IPS DF 6.9 (cell line): ENCODE results near the gene TRIM2.

ENCODE experiments used
- DNase-seq: peaks from one replicate; pipeline ENCODE4 v3.0.0-alpha.2; 2013; ENCODE audit warnings: low read depth, low spot score
- H3K27ac ChIP-seq: one replicate; pipeline ENCODE4 v1.5.1; 2013; ENCODE audit warnings: low read length, control low read depth
- H3K27me3 ChIP-seq: 2 replicates; pipeline ENCODE4 v1.6.1; 2013; ENCODE audit warnings: mild to moderate bottlenecking, low read length; ENCODE audit not compliant: control insufficient read depth, insufficient read depth
- H3K36me3 ChIP-seq: 2 replicates; pipeline ENCODE4 v1.6.1; 2013; ENCODE audit warnings: low read length; ENCODE audit not compliant: control insufficient read depth, insufficient read depth
- H3K4me1 ChIP-seq: 2 replicates; pipeline ENCODE4 v1.6.1; 2013; ENCODE audit warnings: low read length; ENCODE audit not compliant: control insufficient read depth, insufficient read depth
- H3K4me3 ChIP-seq: 2 replicates; pipeline ENCODE4 v1.5.1; 2013; ENCODE audit warnings: mild to moderate bottlenecking, low read length
- H3K9me3 ChIP-seq: 2 replicates; pipeline ENCODE4 v1.6.1; 2013; ENCODE audit warnings: low read length, inconsistent platforms; ENCODE audit not compliant: control insufficient read depth, insufficient read depth
- whole genome bisulfite sequencing: extraction: QIAGEN DNeasy Blood & Tissue Kit; methylation state at CpG from one replicate; pipeline ENCODE4 v1.1.7; 2013; ENCODE audit warnings: mixed read lengths, missing lambda C conversion rate; ENCODE audit not compliant: insufficient read length, insufficient coverage; 5-methylcytosine and 5-hydroxymethylcytosine counted together

TRIM2 gene

DNA sequence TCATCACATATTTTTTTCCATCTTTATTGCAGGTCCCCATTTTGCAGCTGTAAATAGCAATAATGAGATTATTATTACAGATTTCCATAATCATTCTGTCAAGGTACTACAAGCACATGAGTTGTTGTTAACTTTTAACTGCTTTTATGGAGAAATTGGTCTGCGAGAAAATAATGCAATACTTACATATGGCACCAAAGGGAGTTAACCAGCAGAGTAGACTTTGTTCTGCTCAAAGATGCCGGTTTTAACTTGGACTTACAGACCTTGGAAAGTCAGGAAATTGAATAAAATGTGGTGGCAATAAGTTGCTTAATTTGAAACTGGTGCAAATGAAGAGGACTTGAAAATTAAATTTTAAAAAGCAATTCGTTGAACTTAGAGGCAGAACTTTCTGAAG, 119.8 kb downstream of the TRIM2 start:
- no CpG with 5 or more reads among the region's 3 CpGs for WGBS
- Histone ChIP-seq H3K9me3 (no peaks in the 10 kb centered on the region), H3K27me3 (no peaks in the 10 kb centered on the region), H3K4me1 (no peaks in the 10 kb centered on the region), H3K36me3 (no peaks in the 10 kb centered on the region), H3K27ac (no peak overlapping the region), H3K4me3 (no peak overlapping the region)
- no peak for DNase-seq

DNA sequence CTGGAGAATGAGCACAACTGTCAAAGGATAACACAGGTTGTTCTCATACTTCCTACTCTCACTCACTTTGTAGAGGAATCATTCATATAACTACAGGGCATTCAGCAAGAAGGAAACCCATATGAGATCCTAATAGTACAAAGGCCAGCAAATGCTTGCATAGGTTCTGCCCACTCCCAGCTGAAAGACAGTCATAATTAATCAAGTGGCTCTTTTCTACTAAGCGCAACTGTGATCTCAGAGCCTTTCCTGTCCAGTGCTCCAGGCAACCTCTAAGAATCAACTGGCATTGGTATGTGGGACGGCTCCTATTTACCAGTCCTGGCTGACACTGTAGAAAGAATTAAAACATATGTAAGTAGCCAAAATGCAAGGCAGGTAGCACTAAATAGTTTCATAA, 121.3 kb downstream of the TRIM2 start:
- H3K27me3 ChIP-seq, result no peaks in the 10 kb centered on the region
- no peak overlapping the region for H3K4me3 ChIP-seq
- H3K27ac ChIP-seq, result no peak overlapping the region
- H3K4me1 ChIP-seq, result no peaks in the 10 kb centered on the region
- no peaks in the 10 kb centered on the region for H3K36me3 ChIP-seq
- no peaks in the 10 kb centered on the region for H3K9me3 ChIP-seq
- WGBS, result no CpG with 5 or more reads among the region's 2 CpGs
- DNase-seq, result no peak

DNA sequence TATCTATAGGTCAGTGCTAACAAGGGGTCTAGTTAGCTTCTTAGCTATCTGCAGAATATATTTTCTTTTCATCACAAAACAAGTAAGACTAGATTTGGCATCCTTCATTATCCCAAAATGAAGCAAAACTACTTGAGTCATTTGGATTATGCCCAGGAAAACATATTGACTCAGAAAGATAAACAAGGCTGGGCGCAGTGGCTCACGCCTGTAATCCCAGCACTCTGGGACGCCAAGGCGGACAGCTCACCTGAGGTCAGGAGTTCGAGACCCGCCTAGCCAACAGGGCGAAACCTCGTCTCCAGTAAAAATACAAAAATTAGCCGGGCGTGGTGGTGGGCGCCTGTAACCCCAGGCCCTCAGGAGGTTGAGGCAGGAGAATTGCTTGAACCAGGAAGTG, 122.3 kb downstream of the TRIM2 start:
- H3K27ac ChIP-seq, result no peak overlapping the region
- DNase-seq, result no peak
- no CpG with 5 or more reads among the region's 11 CpGs for WGBS
- no peaks in the 10 kb centered on the region for H3K4me1 ChIP-seq
- no peaks in the 10 kb centered on the region for H3K27me3 ChIP-seq
- H3K4me3 ChIP-seq, result no peak overlapping the region
- no peaks in the 10 kb centered on the region for H3K36me3 ChIP-seq
- H3K9me3 ChIP-seq, result no peaks in the 10 kb centered on the region

DNA sequence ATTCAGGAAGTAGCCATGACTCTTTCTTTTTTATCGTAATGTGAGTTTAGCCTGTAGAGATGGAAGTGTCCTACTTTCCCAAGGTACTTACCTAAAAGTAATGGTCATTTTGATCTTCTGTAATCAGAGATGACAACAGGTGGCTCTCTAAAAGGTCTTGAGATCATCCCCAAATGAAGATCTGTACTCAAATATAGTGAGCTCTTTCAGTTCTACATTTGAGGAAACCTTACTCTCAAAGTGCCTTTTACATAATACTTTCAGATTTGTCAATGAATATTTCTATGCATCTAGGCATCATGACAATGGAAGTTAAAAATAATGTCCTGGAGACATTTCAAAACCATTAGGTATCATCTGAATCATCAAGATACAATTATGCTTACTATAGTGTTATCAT, 123.0 kb downstream of the TRIM2 start:
- H3K9me3 ChIP-seq, result no peaks in the 10 kb centered on the region
- H3K27me3 ChIP-seq, result no peaks in the 10 kb centered on the region
- no peaks in the 10 kb centered on the region for H3K4me1 ChIP-seq
- no peak overlapping the region for H3K4me3 ChIP-seq
- no peak for DNase-seq
- no peak overlapping the region for H3K27ac ChIP-seq
- WGBS, result no CpG with 5 or more reads among the region's 1 CpG
- H3K36me3 ChIP-seq, result no peaks in the 10 kb centered on the region; the same call in 1 of the 2 replicates

DNA sequence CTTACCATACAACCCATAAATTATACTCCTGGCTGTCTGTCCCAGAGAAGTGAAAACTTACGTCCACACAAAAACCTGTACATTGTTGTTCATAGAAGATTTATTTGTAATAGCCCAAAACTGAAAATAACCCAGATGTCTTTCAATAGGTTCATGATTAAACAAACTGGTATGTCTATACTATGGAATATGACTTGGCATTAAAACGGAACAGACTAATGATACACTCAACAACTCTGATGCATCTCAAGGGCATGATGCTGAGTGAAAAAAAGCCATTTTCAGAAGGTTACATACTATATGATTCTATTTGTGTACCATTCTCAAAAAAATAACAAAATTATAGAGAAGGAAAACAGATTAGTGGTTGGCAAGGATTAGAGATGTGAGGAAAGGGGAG, 128.7 kb downstream of the TRIM2 start:
- H3K27ac ChIP-seq, result no peak overlapping the region
- no peaks in the 10 kb centered on the region; the same call in 1 of the 2 replicates for H3K36me3 ChIP-seq
- no peaks in the 10 kb centered on the region for H3K4me1 ChIP-seq
- DNase-seq, result no peak
- no peak overlapping the region for H3K4me3 ChIP-seq
- no peaks in the 10 kb centered on the region for H3K27me3 ChIP-seq
- H3K9me3 ChIP-seq, result no peaks in the 10 kb centered on the region
- no CpG with 5 or more reads among the region's 2 CpGs for WGBS

DNA sequence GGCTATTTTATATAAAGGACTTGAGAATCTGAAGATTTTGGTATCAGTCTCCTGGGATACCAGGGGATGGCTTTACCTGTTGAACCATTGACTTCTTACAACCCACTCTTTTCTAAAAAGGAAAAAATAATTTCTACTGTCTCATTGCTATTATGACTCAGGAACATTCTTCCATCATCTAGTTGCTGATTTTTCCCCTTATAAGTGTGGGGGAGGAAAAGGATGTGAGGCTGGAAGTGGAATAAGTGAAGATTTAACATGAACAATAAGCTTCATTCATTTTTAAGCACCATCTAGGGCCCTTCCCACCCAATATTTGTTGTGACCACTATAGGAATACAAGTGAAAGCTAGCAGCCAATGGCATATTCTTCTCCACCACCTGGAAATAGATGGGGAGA, 129.6 kb downstream of the TRIM2 start:
- Histone ChIP-seq H3K9me3 (no peaks in the 10 kb centered on the region), H3K27me3 (no peaks in the 10 kb centered on the region), H3K4me3 (no peak overlapping the region), H3K36me3 (no peaks in the 10 kb centered on the region; the same call in 1 of the 2 replicates), H3K4me1 (no peaks in the 10 kb centered on the region), H3K27ac (no peak overlapping the region)
- no peak for DNase-seq

DNA sequence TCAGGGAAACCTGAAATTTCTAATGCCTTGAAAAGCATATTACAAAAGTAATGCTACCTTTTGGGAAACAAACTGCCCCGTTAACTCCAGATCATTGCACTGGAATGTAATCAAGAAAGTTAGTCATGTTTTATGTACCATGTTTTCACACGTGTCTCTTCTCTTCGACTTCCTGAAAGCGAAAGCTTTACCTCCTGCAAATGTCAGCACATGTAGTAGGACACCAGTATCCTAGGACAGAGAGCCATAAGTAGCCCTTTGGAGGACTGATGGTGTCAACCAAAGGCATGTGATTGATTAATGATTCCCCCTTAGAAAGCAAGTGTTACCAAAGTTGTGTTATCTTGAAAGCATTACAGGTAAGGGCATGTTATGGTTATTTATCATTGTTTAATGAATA, 131.4 kb downstream of the TRIM2 start:
- H3K36me3 ChIP-seq, result no peaks in the 10 kb centered on the region; the same call in 1 of the 2 replicates
- no peaks in the 10 kb centered on the region for H3K4me1 ChIP-seq
- H3K27me3 ChIP-seq, result no peaks in the 10 kb centered on the region
- no peaks in the 10 kb centered on the region for H3K9me3 ChIP-seq
- no CpG with 5 or more reads among the region's 4 CpGs for WGBS
- no peak overlapping the region for H3K27ac ChIP-seq
- DNase-seq, result no peak
- H3K4me3 ChIP-seq, result no peak overlapping the region

DNA sequence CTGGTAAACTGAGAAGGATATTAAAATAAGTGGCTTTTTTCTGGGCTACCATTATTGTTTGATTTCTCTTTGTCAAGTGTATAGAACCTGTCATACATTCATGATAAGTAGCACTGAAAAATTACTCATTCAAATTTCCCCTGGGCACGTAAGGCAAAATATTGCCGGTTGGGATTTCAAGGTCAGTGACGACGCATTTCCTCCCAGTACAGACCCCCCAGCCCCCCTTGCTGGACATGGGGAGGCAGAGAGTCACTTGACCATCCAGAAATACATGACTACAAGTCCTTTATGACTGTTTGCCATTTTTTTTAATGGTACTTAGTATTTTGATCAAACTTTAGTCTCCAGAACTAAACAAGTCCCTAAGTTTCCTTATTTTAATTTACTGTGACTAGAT, 133.4 kb downstream of the TRIM2 start:
- H3K4me1 ChIP-seq, result no peaks in the 10 kb centered on the region
- DNase-seq, result no peak
- WGBS, result no CpG with 5 or more reads among the region's 4 CpGs
- no peak overlapping the region for H3K27ac ChIP-seq
- H3K9me3 ChIP-seq, result no peaks in the 10 kb centered on the region
- H3K36me3 ChIP-seq, result no peaks in the 10 kb centered on the region; the same call in 1 of the 2 replicates
- H3K27me3 ChIP-seq, result no peaks in the 10 kb centered on the region
- no peak overlapping the region for H3K4me3 ChIP-seq

DNA sequence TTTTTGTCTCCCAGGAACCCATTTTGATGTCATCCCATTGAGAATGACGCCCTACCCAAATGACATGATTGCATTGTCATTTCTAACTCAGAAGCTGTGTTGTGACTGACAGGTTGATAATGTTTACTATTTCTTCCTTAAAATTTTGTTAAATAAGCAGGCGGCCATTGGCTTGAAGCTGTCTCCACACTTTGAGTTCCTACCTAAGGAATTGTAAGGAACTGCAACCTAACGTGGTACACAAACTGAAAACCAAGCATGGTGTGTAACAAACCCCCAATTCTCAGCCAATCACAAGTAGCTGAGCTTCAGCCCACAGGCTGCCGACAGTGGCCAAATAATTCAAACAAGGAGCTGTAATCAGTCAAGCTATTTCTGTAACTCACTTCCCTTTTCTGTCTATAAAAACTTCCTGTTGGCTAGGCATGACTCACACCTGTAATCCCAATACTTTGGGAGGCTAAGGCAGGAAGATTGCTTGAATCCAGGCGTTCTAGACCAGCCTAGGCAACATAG, 137.4 kb downstream of the TRIM2 start:
- H3K36me3 ChIP-seq, result no peaks in the 10 kb centered on the region
- H3K27ac ChIP-seq, result no peak overlapping the region
- WGBS, result no CpG with 5 or more reads among the region's 5 CpGs
- H3K4me1 ChIP-seq, result no peaks in the 10 kb centered on the region
- H3K9me3 ChIP-seq, result no peaks in the 10 kb centered on the region
- no peak for DNase-seq
- no peaks in the 10 kb centered on the region for H3K27me3 ChIP-seq
- H3K4me3 ChIP-seq, result no peak overlapping the region

DNA sequence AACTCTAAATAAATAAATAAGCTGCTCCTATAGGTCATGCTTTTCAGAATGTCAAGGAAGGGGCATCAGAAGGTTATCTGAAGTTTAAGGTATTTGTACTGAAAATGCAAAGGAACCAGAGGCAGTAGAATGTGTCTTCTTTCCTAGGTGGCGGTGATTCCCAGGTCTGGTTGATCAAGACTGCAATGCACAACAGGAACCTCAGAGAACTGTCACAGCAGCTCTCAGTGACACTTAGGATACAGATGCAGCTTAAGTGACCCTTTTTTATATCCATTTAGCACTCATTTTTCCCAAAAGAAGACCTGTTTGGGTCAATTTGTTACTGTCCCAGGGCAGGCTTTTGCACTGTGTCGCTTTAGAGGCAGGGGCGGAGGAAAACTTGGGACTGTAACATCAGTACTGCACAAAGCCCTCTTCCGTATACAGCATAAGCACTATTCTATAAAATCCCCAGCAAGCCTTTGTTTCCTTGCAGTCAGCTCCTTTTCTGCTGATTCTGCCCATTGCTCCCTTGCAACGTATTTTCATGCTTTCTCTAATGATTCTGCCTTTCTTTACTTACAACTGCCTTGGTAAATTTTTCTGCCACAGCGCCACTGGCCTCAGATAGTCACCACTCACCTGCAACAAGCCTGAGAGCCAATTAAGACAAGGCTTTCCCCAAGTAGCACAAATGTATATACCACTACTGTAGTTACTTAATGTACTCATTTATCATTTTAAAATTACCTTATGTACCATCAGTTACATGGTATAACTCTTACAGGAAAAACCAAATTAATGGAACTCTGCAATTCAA, 138.7 kb downstream of the TRIM2 start:
- Histone ChIP-seq H3K27ac (no peak overlapping the region), H3K36me3 (no peaks in the 10 kb centered on the region), H3K27me3 (no peaks in the 10 kb centered on the region), H3K4me3 (no peak overlapping the region), H3K4me1 (no peaks in the 10 kb centered on the region), H3K9me3 (no peaks in the 10 kb centered on the region)
- no peak for DNase-seq
- WGBS, result no CpG with 5 or more reads among the region's 6 CpGs
